B cell (primary cell): ENCODE data around the gene GPM6B. TPM values are rescaled to one million over a fixed set of nuclear protein-coding genes. Genes with fewer than 3 reads are reported as not detected.

Experiments
- ATAC-seq: fragments of 200-7000 bp; cut with Tn5 transposase; one replicate; pipeline ENCODE4 v1.10.0; 2021; ENCODE audit warnings: low read depth, mild to moderate bottlenecking, moderate number of reproducible peaks, moderate library complexity
- CTCF ChIA-PET: fragments of 350-600 bp; sonication (Branson Sonifier 250); formaldehyde crosslinking; loops from one replicate; lab custom pipeline; 2021; ENCODE audit warnings: antibody characterized with exemption, inconsistent platforms; lab: Charles Lee
- POLR2A ChIA-PET: fragments of 350-600 bp; sonication (Branson Sonifier 250); formaldehyde crosslinking; loops from one replicate; lab custom pipeline; 2021; ENCODE audit warnings: antibody characterized with exemption; lab: Charles Lee
- DNase-seq: peaks from one replicate; pipeline ENCODE4 v3.0.0; 2013
- H2AFZ ChIP-seq: 2 replicates; pipeline ENCODE4 v1.6.1; 2012; ENCODE audit warnings: mild to moderate bottlenecking, low read depth, low read length; ENCODE audit not compliant: insufficient read depth, poor library complexity, severe bottlenecking
- H3K27ac ChIP-seq, 2 donors: 1 replicate in 1 of 2; 2 replicates in 1 of 2; pipeline ENCODE4 v1.5.1; 2012 to 2013; ENCODE audit warnings: low read length in 2 of 2, mild to moderate bottlenecking in 2 of 2, moderate library complexity in 1 of 2
- H3K27me3 ChIP-seq, 4 experiments: fragments of 200-600 bp in 1 of 4; sonication (generic) in 1 of 4; replicated peaks in 1 of 4; 1 replicate in 2 of 4; 2 replicates in 2 of 4; pipeline versions ENCODE4 v1.6.1 to v1.7.0; 2013 to 2016; ENCODE audit warnings: low read length in 3 of 4, mild to moderate bottlenecking in 2 of 4, mixed read lengths in 1 of 4, moderate library complexity in 1 of 4; ENCODE audit not compliant: insufficient read depth in 4 of 4, control insufficient read depth in 3 of 4; ENCODE audit errors: control extremely low read depth in 1 of 4
- H3K36me3 ChIP-seq, 2 experiments: replicated peaks in 1 of 2; 1 replicate in 1 of 2; 2 replicates in 1 of 2; pipeline versions ENCODE4 v1.6.1 to v1.7.1; 2013; ENCODE audit warnings: low read length in 1 of 2; ENCODE audit not compliant: insufficient read depth in 2 of 2, control insufficient read depth in 1 of 2; ENCODE audit errors: control extremely low read depth in 1 of 2, extremely low read depth in 1 of 2
- H3K4me1 ChIP-seq, 2 donors: fragments of 200-600 bp in 1 of 2; sonication (generic) in 1 of 2; 1 replicate in 1 of 2; 2 replicates in 1 of 2; pipeline versions ENCODE4 v1.5.1 to v1.6.1; 2013 to 2017; ENCODE audit warnings: low read length in 2 of 2; ENCODE audit not compliant: control insufficient read depth in 2 of 2, insufficient read depth in 2 of 2
- H3K4me2 ChIP-seq: replicated peaks from 2 replicates; pipeline ENCODE3; 2012; ENCODE audit warnings: mild to moderate bottlenecking, low read depth, low read length; ENCODE audit not compliant: poor library complexity, severe bottlenecking
- H3K4me3 ChIP-seq, 5 experiments: fragments of 200-600 bp in 1 of 5; sonication (generic) in 1 of 5; 1 replicate in 3 of 5; 2 replicates in 2 of 5; pipeline versions ENCODE4 v1.5.1 to v1.7.0; 2011 to 2016; ENCODE audit warnings: low read length in 4 of 5, mild to moderate bottlenecking in 4 of 5, low read depth in 2 of 5, control low read depth in 1 of 5, moderate library complexity in 1 of 5; ENCODE audit not compliant: insufficient read depth in 1 of 5; ENCODE audit errors: control extremely low read depth in 1 of 5, extremely low read depth in 1 of 5
- H3K79me2 ChIP-seq: fragments of 200-600 bp; sonication (generic); one replicate; pipeline ENCODE4 v1.6.0; 2016; ENCODE audit warnings: low read length; ENCODE audit not compliant: control insufficient read depth, insufficient read depth
- H3K9ac ChIP-seq: fragments of 200-600 bp; sonication (generic); 2 replicates; pipeline ENCODE4 v1.6.1; 2017; ENCODE audit warnings: mild to moderate bottlenecking, low read length, moderate library complexity
- H3K9me3 ChIP-seq, 3 donors: one replicate each; pipeline versions ENCODE4 v1.6.1 to v1.7.1; 2013; ENCODE audit warnings: low read length in 2 of 3; ENCODE audit not compliant: control insufficient read depth in 2 of 3, insufficient read depth in 1 of 3; ENCODE audit errors: control extremely low read depth in 1 of 3
- H4K20me1 ChIP-seq: 2 replicates; pipeline ENCODE4 v1.6.0; 2012; ENCODE audit warnings: mild to moderate bottlenecking, low read length; ENCODE audit not compliant: insufficient read depth, control insufficient read depth, poor library complexity, severe bottlenecking
- H3K27ac Mint-ChIP-seq: one replicate; pipeline ENCODE4 v1.8.0; 2021; ENCODE audit warnings: mixed read lengths
- H3K27me3 Mint-ChIP-seq: one replicate; pipeline ENCODE4 v1.8.0; 2021; ENCODE audit warnings: mixed read lengths
- H3K4me1 Mint-ChIP-seq: one replicate; pipeline ENCODE4 v1.8.0; 2021; ENCODE audit warnings: mixed read lengths
- H3K4me3 Mint-ChIP-seq: one replicate; pipeline ENCODE4 v1.8.0; 2021; ENCODE audit warnings: mixed read lengths
- H3K9me3 Mint-ChIP-seq: one replicate; pipeline ENCODE4 v1.8.0; 2022; ENCODE audit warnings: mixed read lengths; ENCODE audit not compliant: insufficient read depth
- CTCF ChIP-seq: fragments of 200-600 bp; IDR thresholded peaks from one replicate; pipeline ENCODE4 v1.8.0; 2022; ENCODE audit warnings: antibody characterized with exemption, mild to moderate bottlenecking
- EZH2 ChIP-seq: IDR thresholded peaks from 2 replicates; pipeline ENCODE4 v1.6.1; 2012; ENCODE audit warnings: borderline replicate concordance, low read depth, mild to moderate bottlenecking, moderate library complexity, low read length; ENCODE audit not compliant: insufficient read depth, poor library complexity, severe bottlenecking
- WGBS: methylation state at CpG from one replicate; pipeline ENCODE4 v1.1.5; 2013; ENCODE audit warnings: missing lambda C conversion rate; ENCODE audit not compliant: insufficient coverage; 5-methylcytosine and 5-hydroxymethylcytosine counted together
- intact Hi-C: fragments of 100-400 bp; cut with micrococcal nuclease; formaldehyde crosslinking; loops from one replicate; pipeline ENCODE4 v1.10.0; 2022
- polyA plus RNA-seq: library from polyadenylated mRNA; depleted of rRNA; stranded (reverse); fragments of >200 nt; gene quantifications from 2 replicates; pipeline ENCODE4 v1.2.3, GENCODE V29; 2012
- total RNA-seq, 2 donors: library from RNA; stranded (reverse); fragments of 120-200 nt in 1 of 2; gene quantifications; 1 replicate in 1 of 2; 2 replicates in 1 of 2; pipeline versions ENCODE4 v1.2.3 to v1.2.4, GENCODE V29; 2013 to 2022

GPM6B gene
- total and polyA plus RNA-seq, 2 donors (not counting 1 experiment from before 2014, with no cell fraction given) = not detected

- H3K27me3 Mint-ChIP-seq = no peaks in the 10 kb centered on the region
Observed at GRCh38 chrX:13835825-13836224, 18.9 kb upstream of the GPM6B start.

DNA sequence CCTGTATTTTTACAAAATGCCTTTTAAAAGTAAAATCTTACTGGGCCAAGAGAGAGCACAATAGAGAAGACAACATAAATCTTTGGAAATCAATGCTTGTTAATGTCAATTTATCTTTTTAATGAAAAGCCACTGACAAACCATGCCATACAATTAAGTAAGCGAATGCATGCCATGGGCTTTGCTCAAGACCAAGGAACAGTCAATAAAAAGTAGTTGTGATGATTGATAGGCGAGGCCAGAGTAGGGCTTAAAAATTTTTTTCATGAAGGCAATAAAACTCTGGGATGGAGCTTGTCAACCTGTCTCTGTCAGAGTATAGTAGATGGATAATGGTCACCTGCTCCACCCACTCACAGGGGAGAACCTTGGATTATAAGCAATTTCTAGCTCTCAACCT is 17.5 kb upstream of the GPM6B start:
- whole genome bisulfite sequencing = no CpG with 5 or more reads among the region's 2 CpGs
- Mint-ChIP-seq H3K27me3 (no peaks in the 10 kb centered on the region), H3K4me3 (no peak overlapping the region), H3K9me3 (no peaks in the 10 kb centered on the region), H3K27ac (no peak overlapping the region), H3K4me1 (no peaks in the 10 kb centered on the region)
- no peaks in the 10 kb centered on the region for H3K79me2 ChIP-seq
- H3K27me3 ChIP-seq = no peaks in the 10 kb centered on the region
- no peaks in the 10 kb centered on the region for H3K36me3 ChIP-seq
- CTCF ChIA-PET = no interaction called here
- ATAC-seq = no peak
- POLR2A ChIA-PET = no interaction called here
- TF ChIP-seq CTCF (no peak), EZH2 (no peak)
- H3K9ac ChIP-seq = no peak overlapping the region
- no peak overlapping the region for H3K4me2 ChIP-seq
- no peaks in the 10 kb centered on the region for H3K9me3 ChIP-seq
- H3K4me1 ChIP-seq = no peaks in the 10 kb centered on the region
- intact Hi-C loops = no loop called here
- H3K4me3 ChIP-seq = no peak overlapping the region
- H2AFZ ChIP-seq = no peak overlapping the region
- H3K27ac ChIP-seq = no peak overlapping the region
- H4K20me1 ChIP-seq = no peaks in the 10 kb centered on the region
- no peak for DNase-seq

More at GRCh38 chrX:13835825-13836224, 18.9 kb upstream of the GPM6B start:
- Histone ChIP-seq H3K9me3 (no peaks in the 10 kb centered on the region), H3K9ac (no peak overlapping the region), H4K20me1 (no peaks in the 10 kb centered on the region), H3K4me2 (no peak overlapping the region), H3K4me3 (no peak overlapping the region), H2AFZ (no peak overlapping the region), H3K79me2 (no peaks in the 10 kb centered on the region), H3K27ac (no peak overlapping the region), H3K27me3 (peaks cover 0 to 4% (median 0%) of the 10 kb centered on the region in 4 experiments), H3K4me1 (no peaks in the 10 kb centered on the region), H3K36me3 (no peaks in the 10 kb centered on the region)
- intact Hi-C loops = no loop called here
- ATAC-seq = no peak
- no peak overlapping the region for H3K4me3 Mint-ChIP-seq
- no peak overlapping the region for H3K27ac Mint-ChIP-seq
- no peaks in the 10 kb centered on the region for H3K9me3 Mint-ChIP-seq
- ChIA-PET POLR2A (no interaction called here), CTCF (no interaction called here)
- TF ChIP-seq CTCF = no peak
- no peak for TF ChIP-seq EZH2
- WGBS = no CpG with 5 or more reads among the region's 4 CpGs
- H3K4me1 Mint-ChIP-seq = no peaks in the 10 kb centered on the region
- DNase-seq = no peak
